HG03175 (cell line): ENCODE measurements around the gene C11orf58.
A peak's percentile ranks its signal among the peaks of the same experiment; 100 is the strongest.

Source experiments
- ATAC-seq: cut with Tn5 transposase; IDR thresholded peaks from one replicate; pipeline ENCODE4 v1.9.1; 2021; ENCODE audit warnings: mild to moderate bottlenecking, moderate library complexity; ENCODE audit not compliant: unreplicated experiment

The C11orf58 gene

DNA sequence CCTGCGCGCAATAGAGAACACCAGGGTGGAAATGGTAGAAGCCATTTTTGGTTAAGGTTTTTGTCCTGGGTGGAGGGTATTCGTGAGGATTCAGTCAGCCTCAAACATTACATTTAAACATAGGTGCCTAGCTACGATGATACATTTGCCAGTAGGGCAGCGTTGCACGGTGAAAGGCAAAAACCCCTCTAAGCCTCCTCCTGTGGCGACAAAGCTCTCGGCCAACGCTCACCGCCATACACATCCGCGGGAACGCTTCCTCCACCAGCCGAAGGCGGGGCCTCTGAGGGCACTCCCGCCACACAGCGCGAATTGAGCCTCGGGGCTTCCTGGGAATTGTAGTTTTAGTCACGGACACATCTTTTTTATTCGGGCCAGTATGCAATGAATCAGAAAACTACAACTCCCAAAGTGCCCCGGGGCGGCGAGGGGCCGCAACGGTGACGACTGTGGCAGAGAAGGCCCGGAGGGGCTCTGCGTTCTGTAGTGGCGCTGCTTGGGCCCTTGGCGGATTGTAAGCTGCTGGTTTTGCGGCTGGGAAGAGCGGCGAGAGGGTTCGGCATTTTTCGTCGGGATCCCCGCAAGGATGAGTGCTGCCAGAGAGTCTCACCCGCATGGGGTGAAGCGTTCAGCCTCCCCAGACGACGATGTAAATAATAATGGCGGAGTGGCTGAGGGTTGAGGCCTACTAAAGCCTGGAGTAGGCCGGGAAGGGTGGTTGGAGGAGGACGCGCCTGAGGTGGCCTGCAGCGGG is at the start of gene C11orf58:
Gene C11orf58 (plus strand): TSS at position 455 of the 754 bp plus-strand sequence. CDS start 132 bp downstream, at position 587.
- peak; percentile 97 for ATAC-seq

DNA sequence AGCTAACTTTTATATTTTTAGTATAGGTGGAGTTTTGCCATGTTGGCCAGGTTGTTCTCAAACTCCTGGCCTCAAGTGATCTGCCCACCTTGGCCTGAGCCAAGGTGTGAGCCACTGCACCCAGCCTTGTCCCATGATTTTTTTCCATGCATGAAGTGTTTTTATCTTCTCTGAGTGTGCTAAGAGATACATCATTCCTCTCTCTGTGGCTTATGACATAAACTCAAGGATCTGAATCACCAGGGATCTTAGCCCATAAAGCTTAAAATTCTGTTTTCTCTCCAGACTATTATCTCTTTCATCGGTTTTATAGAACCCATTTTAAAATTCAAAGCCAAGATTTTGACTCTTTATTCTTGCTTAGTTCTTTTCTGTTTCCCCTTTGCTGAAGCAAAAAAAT is 48.4 kb upstream of the C11orf58 start:
- ATAC-seq, result no peak

DNA sequence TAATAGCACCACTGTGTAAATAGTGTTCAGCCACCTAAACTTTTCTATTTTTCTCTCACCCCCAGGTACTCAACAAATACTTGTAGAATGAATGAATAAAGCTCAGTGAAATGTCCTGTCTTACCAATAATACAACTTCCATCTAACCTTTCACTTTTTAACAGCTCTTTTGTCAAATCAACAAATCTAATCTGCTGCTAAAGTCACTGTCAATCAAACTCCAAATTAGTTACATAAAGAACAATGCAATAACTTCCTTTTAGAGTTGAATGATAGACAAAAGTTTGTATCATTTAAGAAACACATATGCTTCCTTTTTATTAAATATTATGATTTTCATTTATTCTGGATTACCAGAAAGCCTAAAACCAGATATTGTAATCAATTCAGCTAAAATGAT is 34.7 kb upstream of the C11orf58 start:
- ATAC-seq, result no peak

DNA sequence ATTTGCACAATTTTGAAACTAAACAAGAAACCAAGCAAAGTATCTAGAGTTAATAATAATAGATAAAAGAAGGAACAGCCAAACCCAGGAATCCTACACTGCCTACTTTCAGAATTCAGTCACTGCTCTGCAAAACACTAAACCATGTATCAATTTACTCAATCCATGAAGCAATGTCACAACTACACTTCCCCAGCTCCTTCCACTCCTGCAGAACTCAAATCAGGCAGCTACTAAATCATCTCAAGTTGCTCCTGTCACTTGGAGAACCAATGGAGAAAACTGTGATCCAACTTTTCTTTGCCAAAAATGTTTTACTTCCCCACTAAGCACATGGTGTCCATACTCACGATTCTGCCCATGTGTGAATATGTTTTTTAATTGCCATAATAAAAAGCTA is 24.9 kb upstream of the C11orf58 start:
- ATAC-seq, result no peak

DNA sequence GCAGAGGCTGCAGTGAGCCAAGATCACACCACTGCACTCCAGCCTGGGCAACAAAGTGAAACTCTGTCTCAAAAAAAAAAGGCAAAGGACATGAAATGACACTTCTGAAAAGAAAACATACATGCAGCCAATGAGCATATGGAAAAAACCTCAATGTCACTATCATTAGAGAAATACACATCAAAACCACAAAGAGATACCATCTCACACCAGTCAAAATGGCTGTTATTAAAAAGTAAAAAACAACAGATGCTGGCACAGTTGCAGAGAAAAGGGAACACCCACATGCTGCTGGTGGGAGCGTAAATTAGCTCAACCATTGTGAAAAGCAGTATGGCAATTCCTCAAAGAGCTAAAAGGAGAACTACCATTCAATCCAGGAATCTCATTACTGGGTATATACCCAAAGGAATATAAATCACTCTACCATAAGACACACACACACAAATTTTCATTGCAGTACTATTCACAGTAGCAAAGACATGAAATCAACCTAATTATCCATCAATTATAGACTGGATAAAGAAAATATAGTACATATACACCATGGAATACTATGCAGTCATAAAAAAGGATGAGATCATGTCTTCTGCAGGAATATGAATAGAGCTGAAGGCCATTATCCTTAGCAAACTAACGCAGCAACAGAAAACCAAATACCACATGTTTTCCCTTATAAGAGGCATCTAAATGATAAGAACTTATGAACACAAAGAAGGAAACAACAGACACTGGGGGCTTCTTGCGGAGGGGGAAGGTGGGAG is 15.7 kb upstream of the C11orf58 start:
- ATAC-seq, result no peak

DNA sequence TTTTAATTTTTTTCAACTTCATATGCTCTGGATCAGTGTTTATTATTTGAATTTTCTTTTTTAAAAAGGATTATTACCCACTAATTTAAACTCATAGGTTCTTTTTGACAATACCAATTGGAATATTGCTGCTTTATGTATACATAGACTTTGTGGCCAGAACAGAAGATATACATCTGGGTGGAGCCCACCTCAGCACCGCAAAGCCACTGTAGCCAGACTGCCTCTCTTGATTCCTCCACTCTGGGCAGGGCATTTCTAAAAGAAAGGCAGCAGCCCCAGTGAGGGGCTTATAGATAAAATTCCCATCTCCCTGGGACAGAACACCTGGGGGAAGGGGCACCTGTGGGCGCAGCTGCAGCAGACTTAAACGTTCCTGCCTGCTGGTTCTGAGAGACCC is 10.6 kb upstream of the C11orf58 start:
- no peak for ATAC-seq

DNA sequence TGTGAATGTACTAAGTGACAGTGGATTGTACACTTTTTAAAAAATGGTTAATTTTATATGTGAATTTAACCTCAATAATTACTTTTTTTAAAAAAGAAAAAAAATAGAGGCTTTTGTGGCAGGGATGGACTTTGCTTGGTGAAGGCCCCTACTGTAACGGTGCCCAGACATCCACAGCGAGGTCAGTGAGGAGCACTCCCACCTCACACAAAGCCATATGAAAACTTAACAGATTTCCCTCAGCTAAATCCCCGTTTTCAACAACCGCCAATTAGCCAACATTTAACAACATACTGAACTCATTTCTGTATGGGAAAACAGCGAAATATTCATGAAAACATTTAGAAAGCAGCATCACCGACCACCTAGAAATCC is 642 bp upstream of the C11orf58 start:
- peak; percentile 7 for ATAC-seq

DNA sequence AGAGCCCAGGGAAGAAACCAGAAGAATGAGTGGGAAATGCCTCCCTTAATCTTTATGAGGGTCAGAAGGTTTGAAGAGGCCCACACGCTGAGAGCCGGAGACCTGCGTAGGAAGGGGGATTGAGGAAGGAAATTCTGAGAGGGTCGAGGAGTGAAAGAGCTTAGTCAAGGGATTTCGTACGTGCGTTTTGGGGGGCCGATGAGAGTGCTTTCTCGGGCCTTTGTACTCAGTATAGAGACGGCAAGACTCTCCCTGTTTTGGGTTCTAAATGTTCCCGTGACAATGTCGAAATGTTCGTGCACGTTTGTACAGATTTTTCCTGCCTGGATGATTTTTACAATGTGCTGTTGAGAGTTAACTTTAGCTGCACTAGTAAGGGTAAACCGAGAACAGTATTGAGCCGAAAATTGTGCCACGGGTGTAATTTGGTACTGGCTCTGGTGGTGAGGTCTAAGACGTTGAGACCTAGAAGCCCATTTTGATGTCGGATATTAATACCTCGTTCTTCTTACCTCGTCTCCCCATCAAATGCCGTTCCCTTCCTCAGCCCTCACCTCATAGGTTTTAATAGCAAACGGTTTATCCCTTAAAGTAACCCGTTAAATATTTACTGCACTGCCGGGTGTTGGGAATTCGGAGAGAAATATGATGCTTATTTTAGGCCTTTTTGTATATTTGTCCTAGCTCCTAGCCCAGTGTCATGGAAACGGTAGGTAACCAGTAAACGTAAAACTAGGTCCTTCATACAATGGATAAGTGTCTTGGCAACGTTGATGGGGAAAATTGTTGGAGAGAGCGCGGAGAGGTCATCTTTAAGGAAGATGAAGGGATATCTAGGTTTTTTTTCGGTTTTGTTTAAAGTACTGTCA is 734 bp downstream of the C11orf58 start:
- ATAC-seq, result peak; percentile 1

DNA sequence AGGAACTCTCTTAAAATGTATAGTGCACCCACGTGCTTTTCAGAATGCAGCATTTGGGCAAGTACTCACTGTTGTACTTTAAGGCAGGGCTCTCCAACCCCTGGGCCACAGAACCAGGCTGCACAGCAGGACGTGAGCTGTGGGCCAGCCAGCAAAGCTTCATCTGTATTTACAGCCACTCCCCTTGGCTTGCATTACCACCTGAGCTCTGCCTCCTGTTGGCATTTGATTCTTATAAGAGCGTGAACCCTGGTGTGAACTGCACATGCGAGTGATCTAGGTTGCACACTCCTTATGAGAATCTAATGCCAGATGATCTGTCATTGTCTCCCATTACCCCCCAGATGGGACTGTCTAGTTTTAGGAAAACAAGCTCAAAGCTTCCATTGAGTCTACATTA is 3.0 kb downstream of the C11orf58 start:
- no peak for ATAC-seq

DNA sequence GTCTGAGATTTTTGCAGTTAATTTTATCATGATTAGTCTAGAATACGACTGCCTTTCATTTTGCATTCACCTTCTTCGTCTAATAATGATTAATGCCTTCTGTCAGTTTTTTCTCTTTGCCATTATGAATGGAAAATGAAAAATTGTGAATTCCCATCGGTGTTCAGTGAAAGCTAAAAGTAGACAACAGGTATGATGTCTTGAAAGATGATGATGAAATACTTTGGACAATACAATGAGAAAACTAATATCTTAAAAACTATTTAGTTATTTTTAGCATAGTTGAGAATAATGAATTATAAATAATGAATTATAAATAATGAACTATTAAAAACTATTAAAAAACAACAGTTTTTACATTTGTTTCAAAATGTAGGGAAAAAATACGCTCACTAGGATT is 5.0 kb downstream of the C11orf58 start:
- ATAC-seq, result no peak

DNA sequence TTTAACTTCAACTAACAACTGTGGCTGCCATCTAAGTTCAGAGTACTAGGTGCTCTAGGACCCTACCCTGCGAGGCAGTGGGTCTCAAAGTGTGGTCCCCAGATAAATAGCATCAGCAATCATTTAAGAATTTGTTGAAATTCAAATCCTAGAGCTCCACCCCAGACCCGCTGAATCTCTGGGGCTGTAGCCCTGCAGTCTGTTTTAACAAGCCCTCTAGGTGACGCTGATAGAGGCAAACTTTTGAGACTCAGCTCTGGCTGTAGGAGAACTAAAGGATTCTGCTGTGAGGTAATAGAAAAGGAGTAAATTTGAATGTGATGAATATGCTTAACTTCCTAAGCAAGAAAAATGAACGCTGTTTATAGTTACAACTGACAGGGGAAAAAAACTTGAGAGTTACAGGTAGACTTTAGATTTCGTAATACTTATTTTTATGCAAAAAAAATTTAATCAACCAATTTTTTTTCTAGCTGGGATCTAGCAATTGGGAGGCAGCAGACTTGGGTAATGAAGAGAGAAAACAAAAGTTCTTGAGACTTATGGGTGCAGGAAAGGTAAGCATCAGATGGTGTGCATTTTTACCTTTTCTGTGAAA is 5.8 kb downstream of the C11orf58 start:
- no peak for ATAC-seq

DNA sequence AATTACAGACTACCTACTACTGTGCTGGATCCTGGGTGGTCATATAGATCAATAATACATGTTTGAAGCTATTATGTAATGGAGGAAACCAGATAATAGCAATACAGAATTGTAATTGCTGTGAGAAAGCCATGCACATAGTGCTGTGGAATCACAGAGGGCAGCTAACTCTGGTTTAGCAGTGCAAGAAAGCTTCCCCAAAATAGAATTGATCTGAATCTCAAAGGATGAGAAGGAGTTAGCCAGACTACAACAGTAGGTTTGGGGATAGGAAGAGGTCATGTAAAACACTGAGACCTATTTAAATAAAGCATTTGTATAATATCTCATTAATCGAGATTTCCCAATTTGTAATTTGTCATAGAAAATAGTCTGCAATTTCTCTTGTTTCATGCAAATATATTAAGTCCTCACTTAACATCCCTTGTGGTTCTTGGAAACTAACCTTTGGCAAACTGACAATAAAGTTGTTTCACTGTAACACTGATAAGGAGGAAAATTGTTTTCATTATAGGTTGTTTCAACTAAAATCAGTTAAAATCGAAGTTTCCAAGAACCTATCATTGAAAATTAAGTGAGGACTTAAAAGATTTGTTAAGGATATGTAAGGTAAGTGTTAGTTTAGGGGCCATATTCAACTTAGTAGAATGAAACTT is 7.6 kb downstream of the C11orf58 start:
- no peak for ATAC-seq

DNA sequence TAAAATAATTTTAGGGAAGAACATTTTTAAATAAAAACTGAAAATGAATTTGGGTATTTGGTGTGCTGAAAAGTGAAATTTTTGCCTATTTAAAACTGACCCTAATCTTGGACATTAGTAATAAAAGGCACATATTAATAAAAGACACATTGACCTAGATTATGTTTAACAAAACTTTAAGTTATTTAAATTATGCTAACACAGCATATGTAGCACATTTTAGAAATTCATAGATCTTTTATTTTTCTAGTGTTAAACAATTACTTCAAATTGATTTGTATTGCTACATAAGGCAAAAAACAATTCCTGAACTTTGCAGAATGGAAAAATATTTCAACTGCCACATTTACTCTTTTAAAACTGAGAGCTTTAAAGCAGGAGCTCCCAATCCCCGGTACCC is 10.6 kb downstream of the C11orf58 start:
- no peak for ATAC-seq

DNA sequence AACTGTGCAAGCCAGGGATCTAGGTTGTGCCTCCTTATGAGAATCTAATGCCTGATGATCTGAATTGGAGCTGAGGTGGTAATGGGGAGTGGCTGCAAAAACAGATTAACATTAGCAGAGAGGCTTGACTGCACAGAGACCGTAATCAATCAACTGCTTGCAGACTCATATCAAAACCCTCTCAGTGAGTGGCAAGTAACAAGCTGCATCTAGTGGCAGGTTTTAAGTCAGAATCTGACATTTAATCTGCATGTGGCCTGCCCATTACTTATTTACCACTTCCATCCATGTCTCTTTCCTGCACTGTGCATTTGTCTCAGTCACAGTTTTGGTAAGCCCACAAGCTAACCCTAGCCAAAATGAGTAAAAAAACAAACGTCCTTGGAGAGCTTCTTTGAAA is 11.2 kb downstream of the C11orf58 start:
- ATAC-seq, result peak; percentile 44

DNA sequence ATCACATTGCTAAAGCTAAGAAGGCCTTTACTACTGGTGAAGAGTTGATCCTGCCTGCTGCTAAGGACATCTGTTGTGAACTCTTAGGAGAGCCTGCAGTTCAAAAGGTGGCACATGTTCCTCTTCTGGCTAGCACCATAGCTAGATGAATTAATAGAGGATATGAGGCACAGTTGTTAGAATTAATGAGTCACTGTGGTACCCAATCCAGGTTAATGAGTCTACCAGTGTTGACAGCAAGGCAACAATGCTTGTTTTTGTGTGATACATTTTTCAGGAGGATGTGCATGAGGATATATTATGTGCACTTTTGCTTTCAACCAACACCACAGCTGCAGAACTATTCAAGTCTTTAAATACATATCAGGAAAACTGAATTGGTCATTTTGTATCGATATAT is 12.0 kb downstream of the C11orf58 start:
- peak; percentile 44 for ATAC-seq

DNA sequence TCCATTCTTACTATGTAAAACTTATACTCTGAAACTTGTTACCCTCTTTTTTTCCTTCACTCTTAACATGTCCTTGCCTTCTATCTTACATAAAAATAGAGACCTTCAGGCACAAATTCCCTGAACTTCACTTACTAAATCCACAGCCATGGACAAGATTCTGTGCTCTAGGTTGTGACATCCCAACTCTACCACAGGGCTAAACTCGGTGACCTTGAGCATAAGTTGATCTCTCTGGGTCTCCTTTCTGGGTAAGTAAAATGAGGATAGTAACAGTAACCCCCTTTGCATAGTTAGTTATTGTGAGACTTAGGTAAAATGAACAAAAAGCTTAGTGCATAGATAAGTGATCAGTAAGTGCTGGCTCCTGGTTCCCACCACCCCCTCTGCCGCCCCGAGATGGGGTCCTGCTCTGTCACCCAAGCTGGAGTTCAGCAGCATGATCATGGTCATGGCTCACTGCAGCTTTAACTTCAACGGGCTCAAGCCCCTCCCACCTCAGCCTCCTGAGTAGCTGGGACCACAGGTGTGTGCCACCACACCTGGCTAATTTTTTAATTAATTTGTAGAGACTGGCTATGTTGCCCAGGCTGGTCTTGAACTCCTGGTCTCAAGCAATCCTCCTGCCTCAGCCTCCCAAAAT is 20.1 kb downstream of the C11orf58 start:
- no peak for ATAC-seq

DNA sequence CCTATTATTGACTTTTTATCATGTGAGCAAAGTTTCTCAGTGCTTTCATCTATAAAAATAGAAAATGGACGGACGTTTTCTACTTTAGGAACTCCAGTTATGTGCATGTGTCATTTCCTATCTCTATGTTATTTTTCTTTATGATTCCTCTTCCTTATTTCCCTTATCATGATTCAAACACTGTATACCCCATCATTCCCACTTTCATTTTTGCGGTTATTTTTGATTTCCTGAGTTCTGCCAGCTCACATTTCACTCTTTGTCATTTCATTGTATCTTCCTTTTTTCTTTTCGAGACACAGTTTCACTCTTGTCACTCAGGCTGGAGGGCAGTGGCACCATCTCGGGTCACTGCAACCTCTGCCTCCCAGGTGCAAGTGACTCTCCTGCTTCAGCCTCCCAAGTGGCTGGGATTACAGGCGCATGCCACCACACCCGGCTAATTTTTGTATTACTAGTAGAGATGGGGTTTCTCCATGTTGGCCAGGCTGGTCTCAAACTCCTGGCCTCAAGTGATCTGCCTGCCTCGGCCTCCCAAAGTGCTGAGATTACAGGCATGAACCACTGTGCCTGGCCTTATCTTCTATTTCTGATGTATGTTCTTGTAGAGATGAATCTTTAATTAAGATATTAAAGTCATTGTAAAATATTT is 21.5 kb downstream of the C11orf58 start:
- ATAC-seq, result no peak

DNA sequence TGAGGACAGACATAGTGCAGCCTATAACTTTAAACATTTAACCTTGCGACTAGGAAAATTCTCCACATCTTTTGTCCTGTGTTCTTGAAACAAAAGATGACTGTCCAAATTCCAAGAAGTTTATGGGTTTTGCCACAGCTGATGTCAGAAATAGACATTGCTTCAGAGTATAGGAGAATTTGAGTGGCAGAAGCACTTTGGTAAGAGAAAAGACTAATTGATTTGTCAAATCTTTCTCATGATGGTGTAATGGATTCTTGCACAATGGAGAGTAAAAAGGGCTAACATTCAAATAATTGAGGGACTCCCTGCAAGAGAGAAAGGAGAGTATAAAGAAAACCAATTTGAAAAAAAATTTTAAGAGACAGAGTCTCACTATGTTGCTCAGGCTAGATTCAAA is 25.3 kb downstream of the C11orf58 start:
- no peak for ATAC-seq

DNA sequence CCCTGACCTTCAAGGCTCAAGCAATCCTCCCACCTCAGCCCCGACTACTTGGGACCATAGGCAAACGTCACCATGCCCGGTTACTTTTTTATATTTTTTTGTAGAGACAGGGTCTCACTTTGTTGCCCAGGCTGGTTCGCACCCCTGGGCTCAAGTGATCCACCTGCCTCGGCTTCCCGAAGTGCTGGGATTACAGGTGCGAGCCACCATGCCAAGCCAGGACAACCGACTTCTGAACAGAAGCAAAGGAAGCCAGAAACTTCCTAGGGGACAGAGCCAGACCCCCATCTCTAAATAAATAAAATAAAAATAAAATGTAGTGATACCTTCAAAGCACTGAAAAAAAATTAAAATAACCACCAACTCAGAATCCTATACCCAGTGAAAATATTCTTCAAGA is 26.4 kb downstream of the C11orf58 start:
- no peak for ATAC-seq

DNA sequence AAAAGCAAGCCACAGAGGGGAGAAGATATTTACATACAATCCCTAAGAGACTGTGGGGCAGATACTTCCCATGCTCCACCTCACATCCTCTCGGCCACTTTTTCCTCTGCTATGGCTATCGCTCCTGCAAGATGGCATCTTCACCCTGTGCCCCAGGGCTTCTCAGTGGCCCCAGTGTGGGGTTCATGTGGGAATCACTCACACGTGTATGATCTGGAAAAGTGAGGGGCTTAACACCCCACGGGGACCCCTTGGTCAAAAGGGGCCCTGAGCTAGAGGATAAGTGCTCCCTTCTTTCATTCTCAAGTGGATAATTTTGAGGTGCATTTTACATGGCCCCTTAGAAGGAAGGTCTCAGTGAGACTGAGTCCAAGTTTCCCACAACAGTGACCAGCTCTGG is 28.7 kb downstream of the C11orf58 start:
- ATAC-seq, result no peak
